HG03442 (cell line): Measurements from ENCODE around the gene SMYD5.
"Not testable (repeated sequence)": the region's sequence is repeated elsewhere in the genome, so short reads cannot be mapped to it uniquely, and the experiment has no call there.

Source experiments
- ATAC-seq: cut with Tn5 transposase; IDR thresholded peaks from one replicate; pipeline ENCODE4 v1.9.1; 2021; ENCODE audit warnings: mild to moderate bottlenecking, moderate library complexity; ENCODE audit not compliant: unreplicated experiment

The SMYD5 gene

GRCh38 chr2:73214120-73215035 lies at the start of gene SMYD5:
Gene SMYD5 (plus strand): TSS chr2:73214245. CDS start chr2:73214267, 22 bp downstream.
- peak; percentile 88 for ATAC-seq

- not testable (repeated sequence) for ATAC-seq
Measured at GRCh38 chr2:73165978-73166377, 48.1 kb upstream of the SMYD5 start.

GRCh38 chr2:73166813-73167212 lies 47.2 kb upstream of the SMYD5 start:
- not testable (repeated sequence) for ATAC-seq

- not testable (repeated sequence) for ATAC-seq
Measured at GRCh38 chr2:73168348-73168747, 45.7 kb upstream of the SMYD5 start.

- not testable (repeated sequence) for ATAC-seq
Measured at GRCh38 chr2:73170341-73170740, 43.7 kb upstream of the SMYD5 start.

GRCh38 chr2:73172963-73173362 lies 41.1 kb upstream of the SMYD5 start:
- ATAC-seq, result peak; percentile 33

- ATAC-seq, result no peak
Measured at GRCh38 chr2:73173781-73174180, 40.3 kb upstream of the SMYD5 start.

GRCh38 chr2:73174244-73174643 lies 39.8 kb upstream of the SMYD5 start:
- ATAC-seq, result no peak

- ATAC-seq, result no peak
Measured at GRCh38 chr2:73174941-73175662, 38.9 kb upstream of the SMYD5 start.

GRCh38 chr2:73175663-73176204 lies 38.3 kb upstream of the SMYD5 start:
- peak; percentile 39 for ATAC-seq

GRCh38 chr2:73176205-73176880 lies 37.7 kb upstream of the SMYD5 start:
- no peak for ATAC-seq

GRCh38 chr2:73176881-73177644 lies 37.0 kb upstream of the SMYD5 start:
- ATAC-seq, result peak; percentile 74

- peak; percentile 6 for ATAC-seq
Measured at GRCh38 chr2:73177645-73178255, 36.3 kb upstream of the SMYD5 start.

GRCh38 chr2:73185965-73186364 lies 28.1 kb upstream of the SMYD5 start:
- no peak for ATAC-seq

- ATAC-seq, result no peak
Measured at GRCh38 chr2:73187549-73187948, 26.5 kb upstream of the SMYD5 start.

GRCh38 chr2:73197579-73197978 lies 16.5 kb upstream of the SMYD5 start:
- ATAC-seq, result no peak

- not testable (repeated sequence) for ATAC-seq
Measured at GRCh38 chr2:73200281-73200680, 13.8 kb upstream of the SMYD5 start.

GRCh38 chr2:73202156-73203054 lies 11.6 kb upstream of the SMYD5 start, which contains the start of gene NOTO:
Gene NOTO (plus strand): TSS chr2:73202574. CDS start chr2:73202667, 93 bp downstream.
- ATAC-seq, result no peak
